SK-N-SH treated with all-trans-retinoic acid at 6 μM for 48 hours (cell line): ENCODE data around the gene DDX19B.

Experiments used
- ATAC-seq: fragments of 200-7000 bp; cut with Tn5 transposase; 3 replicates; pipeline ENCODE4 v1.9.1; 2020; ENCODE audit warnings: mild to moderate bottlenecking, moderate library complexity
- ARNTL ChIP-seq: fragments of 450-650 bp; formaldehyde crosslinking; IDR thresholded peaks from 2 replicates; pipeline ENCODE4 v1.5.0; 2020; ENCODE audit warnings: low read depth, mild to moderate bottlenecking, moderate library complexity, borderline replicate concordance
- BACH2 ChIP-seq: fragments of 250-450 bp; sonication (Bioruptor Pico); IDR thresholded peaks from 2 replicates; pipeline ENCODE4 v1.9.0; 2021; ENCODE audit warnings: mild to moderate bottlenecking, borderline replicate concordance
- CSDC2 ChIP-seq: fragments of 250-450 bp; sonication (Bioruptor Pico); IDR thresholded peaks from 2 replicates; pipeline ENCODE4 v1.5.0; 2020; ENCODE audit warnings: mild to moderate bottlenecking, moderate library complexity
- CSRNP3 ChIP-seq: fragments of 250-450 bp; sonication (Bioruptor Pico); IDR thresholded peaks from 2 replicates; pipeline ENCODE4 v1.5.1; 2021; ENCODE audit warnings: mild to moderate bottlenecking, moderate library complexity
- ESRRG ChIP-seq: fragments of 250-450 bp; sonication (Bioruptor Pico); IDR thresholded peaks from 2 replicates; pipeline ENCODE4 v1.6.1; 2021; ENCODE audit warnings: mild to moderate bottlenecking
- GLIS3 ChIP-seq: fragments of 250-450 bp; sonication (Bioruptor Pico); IDR thresholded peaks from 2 replicates; pipeline ENCODE4 v1.5.0; 2020; ENCODE audit warnings: mild to moderate bottlenecking, moderate library complexity
- ISL1 ChIP-seq: fragments of 250-450 bp; sonication (Bioruptor Pico); IDR thresholded peaks from 2 replicates; pipeline ENCODE4 v2.1.2; 2022; ENCODE audit warnings: mild to moderate bottlenecking, moderate library complexity
- OSR1 ChIP-seq: fragments of 250-450 bp; sonication (Bioruptor Pico); IDR thresholded peaks from 2 replicates; pipeline ENCODE4 v1.8.0; 2022; ENCODE audit warnings: moderate library complexity, mild to moderate bottlenecking, inconsistent platforms
- PATZ1 ChIP-seq: fragments of 250-450 bp; sonication (Bioruptor Pico); IDR thresholded peaks from 2 replicates; pipeline ENCODE4 v1.8.0; 2020; ENCODE audit warnings: mild to moderate bottlenecking, moderate library complexity, borderline replicate concordance
- POU6F1 ChIP-seq: fragments of 250-450 bp; sonication (Bioruptor Pico); IDR thresholded peaks from 2 replicates; pipeline ENCODE4 v1.8.0; 2021; ENCODE audit warnings: low read depth, mild to moderate bottlenecking, moderate library complexity, borderline replicate concordance
- PPARA ChIP-seq: fragments of 250-450 bp; sonication (Bioruptor Pico); IDR thresholded peaks from 2 replicates; pipeline ENCODE4 v1.5.0; 2020; ENCODE audit warnings: mild to moderate bottlenecking, borderline replicate concordance
- RARB ChIP-seq: fragments of 250-450 bp; sonication (Bioruptor Pico); IDR thresholded peaks from 2 replicates; pipeline ENCODE4 v1.8.0; 2021; ENCODE audit warnings: mild to moderate bottlenecking, moderate library complexity
- SNAI2 ChIP-seq: fragments of 250-450 bp; sonication (Bioruptor Pico); IDR thresholded peaks from 2 replicates; pipeline ENCODE4 v1.5.0; 2020; ENCODE audit warnings: mild to moderate bottlenecking, moderate library complexity
- TCF4 ChIP-seq: fragments of 250-450 bp; sonication (Bioruptor Pico); IDR thresholded peaks from 2 replicates; pipeline ENCODE4 v1.8.0; 2021; ENCODE audit warnings: mild to moderate bottlenecking, moderate library complexity, borderline replicate concordance
- TOX ChIP-seq: fragments of 250-450 bp; sonication (Bioruptor Pico); IDR thresholded peaks from 2 replicates; pipeline ENCODE4 v1.8.0; 2021; ENCODE audit warnings: mild to moderate bottlenecking, moderate library complexity, borderline replicate concordance
- TSHZ2 ChIP-seq: fragments of 250-450 bp; sonication (Bioruptor Pico); IDR thresholded peaks from 2 replicates; pipeline ENCODE4 v1.5.0; 2020; ENCODE audit warnings: mild to moderate bottlenecking, moderate library complexity
- ZC3H10 ChIP-seq: fragments of 250-450 bp; sonication (Bioruptor Pico); IDR thresholded peaks from 2 replicates; pipeline ENCODE4 v1.5.1; 2021; ENCODE audit warnings: mild to moderate bottlenecking, moderate library complexity
- ZFP3 ChIP-seq: fragments of 250-450 bp; sonication (Bioruptor Pico); IDR thresholded peaks from 2 replicates; pipeline ENCODE4 v1.5.0; 2020; ENCODE audit warnings: mild to moderate bottlenecking, moderate library complexity
- ZFP30 ChIP-seq: fragments of 450-650 bp; formaldehyde crosslinking; IDR thresholded peaks from 2 replicates; pipeline ENCODE4 v1.5.0; 2022; ENCODE audit warnings: mild to moderate bottlenecking, moderate library complexity
- ZNF565 ChIP-seq: fragments of 450-650 bp; formaldehyde crosslinking; conservative IDR thresholded peaks from 2 replicates; pipeline ENCODE4 v1.5.0; 2020; ENCODE audit warnings: low read depth, mild to moderate bottlenecking, moderate library complexity
- ZNF70 ChIP-seq: fragments of 450-650 bp; formaldehyde crosslinking; IDR thresholded peaks from 2 replicates; pipeline ENCODE4 v1.5.0; 2020; ENCODE audit warnings: mild to moderate bottlenecking, moderate library complexity
- ZNF8 ChIP-seq: fragments of 450-650 bp; formaldehyde crosslinking; IDR thresholded peaks from 2 replicates; pipeline ENCODE4 v1.5.0; 2020; ENCODE audit warnings: mild to moderate bottlenecking, moderate library complexity

DDX19B gene

GRCh38 chr16:70375636-70376611 lies 76.9 kb downstream of the DDX19B start:
- ATAC-seq, result no peak
- no peak for TF ChIP-seq GLIS3 (CRISPR knock-in tag)
- no peak for TF ChIP-seq ESRRG (CRISPR knock-in tag)
- TF ChIP-seq CSRNP3 (CRISPR knock-in tag), result no peak
- no peak for TF ChIP-seq TCF4 (CRISPR knock-in tag)
- no peak for TF ChIP-seq RARB
- TF ChIP-seq SNAI2 (CRISPR knock-in tag), result no peak
- no peak for TF ChIP-seq ZNF8 (CRISPR knock-in tag)
- no peak for TF ChIP-seq BACH2
- no peak for TF ChIP-seq ZFP3 (CRISPR knock-in tag)
- TF ChIP-seq ISL1 (CRISPR knock-in tag), result no peak
- TF ChIP-seq PATZ1 (CRISPR knock-in tag), result no peak
- TF ChIP-seq ARNTL (CRISPR knock-in tag), result no peak
- no peak for TF ChIP-seq TOX (CRISPR knock-in tag)
- TF ChIP-seq ZFP30 (CRISPR knock-in tag), result no peak
- TF ChIP-seq, all 23 proteins: peak for 0

- no peak for ATAC-seq
- TF ChIP-seq GLIS3 (CRISPR knock-in tag), result no peak
- no peak for TF ChIP-seq BACH2
- no peak for TF ChIP-seq ZFP3 (CRISPR knock-in tag)
- no peak for TF ChIP-seq ZNF565
- TF ChIP-seq RARB, result no peak
- TF ChIP-seq ESRRG (CRISPR knock-in tag), result no peak
- no peak for TF ChIP-seq ZNF70
- no peak for TF ChIP-seq ZC3H10
- TF ChIP-seq ISL1 (CRISPR knock-in tag), result no peak
- no peak for TF ChIP-seq TOX (CRISPR knock-in tag)
- no peak for TF ChIP-seq PPARA
- TF ChIP-seq CSDC2 (CRISPR knock-in tag), result no peak
- TF ChIP-seq ZFP30 (CRISPR knock-in tag), result no peak
- TF ChIP-seq TSHZ2 (CRISPR knock-in tag), result no peak
Measured at GRCh38 chr16:70377782-70378181, 78.8 kb downstream of the DDX19B start.

GRCh38 chr16:70378869-70379493 lies 80.0 kb downstream of the DDX19B start:
- TF ChIP-seq ZNF70 (no peak), OSR1 (CRISPR knock-in tag) (no peak), ZNF8 (CRISPR knock-in tag) (no peak), ISL1 (CRISPR knock-in tag) (no peak), BACH2 (no peak), CSRNP3 (CRISPR knock-in tag) (no peak), TCF4 (CRISPR knock-in tag) (no peak), TSHZ2 (CRISPR knock-in tag) (no peak), SNAI2 (CRISPR knock-in tag) (no peak), ARNTL (CRISPR knock-in tag) (no peak), TOX (CRISPR knock-in tag) (no peak), POU6F1 (no peak)
- TF ChIP-seq, all 23 proteins: peak for 0
- ATAC-seq, result no peak
